WERI-Rb-1 (cell line): Measurements from ENCODE around the gene ABCA8.

Experiments
- DNase-seq: peaks from one replicate; pipeline ENCODE4 v3.0.0-alpha.2; 2020
- H3K27ac ChIP-seq: fragments of 250-450 bp; sonication (Bioruptor Pico); 2 replicates; pipeline ENCODE4 v1.5.1; 2020; ENCODE audit warnings: mild to moderate bottlenecking, moderate library complexity
- H3K27me3 ChIP-seq: fragments of 250-450 bp; sonication (Bioruptor Pico); 2 replicates; pipeline ENCODE4 v1.5.1; 2021; ENCODE audit warnings: mild to moderate bottlenecking, low read depth, moderate library complexity; ENCODE audit not compliant: insufficient read depth, severe bottlenecking
- H3K36me3 ChIP-seq: fragments of 250-450 bp; sonication (Bioruptor Pico); 2 replicates; pipeline ENCODE4 v1.5.1; 2020; ENCODE audit warnings: mild to moderate bottlenecking, moderate library complexity
- H3K4me3 ChIP-seq: 2 replicates; pipeline ENCODE4 v1.5.1; 2011; ENCODE audit warnings: low read depth, mild to moderate bottlenecking, control low read depth, low read length
- H3K9me3 ChIP-seq: fragments of 250-450 bp; sonication (Bioruptor Pico); 2 replicates; pipeline ENCODE4 v1.5.1; 2021; ENCODE audit warnings: mild to moderate bottlenecking, moderate library complexity; ENCODE audit not compliant: severe bottlenecking
- TF ChIP-seq, protein P1 (sequence below): IDR thresholded peaks from 2 replicates; pipeline ENCODE4 v1.5.1; 2011; ENCODE audit warnings: low read depth, mild to moderate bottlenecking, control low read depth, inconsistent platforms, low read length

Gene ABCA8

DNA sequence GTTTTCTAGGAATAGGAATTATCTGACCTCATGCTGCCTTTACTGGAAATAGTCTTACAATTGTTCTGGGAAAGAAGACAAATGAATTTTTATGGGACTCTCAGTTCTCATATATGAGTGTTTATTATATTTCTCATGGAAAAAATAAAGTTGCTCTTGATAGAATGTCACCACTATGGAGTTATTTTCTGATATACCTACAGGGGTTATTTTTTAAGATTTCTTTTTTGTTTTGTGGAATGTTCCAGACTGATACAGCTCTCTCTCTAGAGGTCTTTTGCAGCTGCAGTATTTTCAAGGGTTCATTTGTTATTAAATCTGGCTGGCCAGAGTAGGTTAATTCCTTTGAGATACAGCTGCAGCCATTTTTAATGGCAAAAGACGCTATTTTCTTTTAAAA lies 100.7 kb downstream of the ABCA8 start:
- no peaks in the 10 kb centered on the region for H3K36me3 ChIP-seq
- H3K4me3 ChIP-seq: no peak overlapping the region
- H3K9me3 ChIP-seq: peaks cover 4% of the 10 kb centered on the region
- no peaks in the 10 kb centered on the region for H3K27me3 ChIP-seq
- DNase-seq: no peak
- TF ChIP-seq, protein P1, sequence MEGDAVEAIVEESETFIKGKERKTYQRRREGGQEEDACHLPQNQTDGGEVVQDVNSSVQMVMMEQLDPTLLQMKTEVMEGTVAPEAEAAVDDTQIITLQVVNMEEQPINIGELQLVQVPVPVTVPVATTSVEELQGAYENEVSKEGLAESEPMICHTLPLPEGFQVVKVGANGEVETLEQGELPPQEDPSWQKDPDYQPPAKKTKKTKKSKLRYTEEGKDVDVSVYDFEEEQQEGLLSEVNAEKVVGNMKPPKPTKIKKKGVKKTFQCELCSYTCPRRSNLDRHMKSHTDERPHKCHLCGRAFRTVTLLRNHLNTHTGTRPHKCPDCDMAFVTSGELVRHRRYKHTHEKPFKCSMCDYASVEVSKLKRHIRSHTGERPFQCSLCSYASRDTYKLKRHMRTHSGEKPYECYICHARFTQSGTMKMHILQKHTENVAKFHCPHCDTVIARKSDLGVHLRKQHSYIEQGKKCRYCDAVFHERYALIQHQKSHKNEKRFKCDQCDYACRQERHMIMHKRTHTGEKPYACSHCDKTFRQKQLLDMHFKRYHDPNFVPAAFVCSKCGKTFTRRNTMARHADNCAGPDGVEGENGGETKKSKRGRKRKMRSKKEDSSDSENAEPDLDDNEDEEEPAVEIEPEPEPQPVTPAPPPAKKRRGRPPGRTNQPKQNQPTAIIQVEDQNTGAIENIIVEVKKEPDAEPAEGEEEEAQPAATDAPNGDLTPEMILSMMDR: no peak
- H3K27ac ChIP-seq: no peak overlapping the region

DNA sequence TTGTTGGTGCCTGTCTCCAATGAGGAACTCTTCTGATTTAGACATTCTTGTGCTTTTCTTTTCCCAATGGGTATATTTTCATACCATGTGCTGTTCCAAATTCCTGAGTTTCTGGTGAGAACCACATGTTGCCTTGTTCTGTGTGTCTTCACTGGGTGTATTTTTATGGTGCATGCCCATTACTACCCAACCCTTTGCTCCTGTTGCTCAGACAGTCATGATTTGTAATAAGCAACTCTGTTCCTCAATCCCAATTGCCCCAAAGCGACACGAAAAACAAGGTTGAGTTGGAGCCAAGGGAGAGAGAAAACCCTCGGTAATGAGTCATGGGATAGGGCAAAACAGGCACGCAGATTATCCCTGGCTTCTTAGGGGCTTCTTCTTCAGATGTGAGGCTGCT lies 101.8 kb downstream of the ABCA8 start:
- Histone ChIP-seq H3K36me3 (no peaks in the 10 kb centered on the region), H3K4me3 (no peak overlapping the region), H3K9me3 (peaks cover 1% of the 10 kb centered on the region), H3K27ac (no peak overlapping the region), H3K27me3 (no peaks in the 10 kb centered on the region)
- no peak for DNase-seq
- TF ChIP-seq, protein P1: no peak

DNA sequence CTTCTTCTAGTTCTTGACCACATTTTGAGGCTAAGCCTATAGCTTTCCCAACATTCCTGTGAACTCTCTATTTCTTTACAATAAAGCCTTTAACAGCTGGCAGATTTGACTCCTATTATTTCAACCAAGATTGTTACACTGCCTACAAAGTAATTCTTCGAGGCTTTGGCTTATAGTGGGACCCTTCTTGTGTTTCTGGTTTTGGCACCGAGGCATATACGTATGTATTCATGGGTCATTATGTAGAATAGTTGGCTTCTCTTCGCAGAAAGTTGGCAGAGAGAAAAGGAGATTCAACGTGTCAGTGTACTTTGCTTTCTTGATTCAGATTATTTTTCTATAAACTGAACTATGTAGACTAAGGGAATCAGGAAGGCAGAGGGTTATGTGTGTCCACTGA lies 102.2 kb downstream of the ABCA8 start:
- no peaks in the 10 kb centered on the region for H3K27me3 ChIP-seq
- H3K36me3 ChIP-seq: no peaks in the 10 kb centered on the region
- H3K4me3 ChIP-seq: no peak overlapping the region
- H3K27ac ChIP-seq: no peak overlapping the region
- TF ChIP-seq, protein P1: no peak
- no peak for DNase-seq
- no peaks in the 10 kb centered on the region for H3K9me3 ChIP-seq

DNA sequence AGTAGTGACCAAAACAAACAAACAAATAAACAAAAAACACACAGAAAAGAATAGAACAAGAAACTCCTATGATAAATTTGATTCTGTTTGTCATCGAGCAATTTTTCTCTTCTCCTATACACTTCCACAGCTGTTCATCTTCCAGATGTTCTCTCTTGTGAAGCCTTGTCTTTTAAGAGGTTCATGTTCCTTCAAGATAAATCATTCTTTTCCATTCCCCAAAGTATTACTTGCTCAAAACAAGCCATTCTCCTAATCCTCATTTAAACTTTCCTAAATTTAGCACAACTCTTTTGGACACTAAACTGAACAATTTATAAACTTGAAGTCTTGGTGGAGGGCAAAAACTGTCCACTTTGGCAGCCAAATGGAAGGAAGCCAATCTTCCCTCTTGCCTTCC lies 103.3 kb downstream of the ABCA8 start:
- Histone ChIP-seq H3K9me3 (no peaks in the 10 kb centered on the region), H3K27ac (no peak overlapping the region), H3K36me3 (no peaks in the 10 kb centered on the region), H3K4me3 (no peak overlapping the region), H3K27me3 (no peaks in the 10 kb centered on the region)
- TF ChIP-seq, protein P1: no peak
- no peak for DNase-seq

DNA sequence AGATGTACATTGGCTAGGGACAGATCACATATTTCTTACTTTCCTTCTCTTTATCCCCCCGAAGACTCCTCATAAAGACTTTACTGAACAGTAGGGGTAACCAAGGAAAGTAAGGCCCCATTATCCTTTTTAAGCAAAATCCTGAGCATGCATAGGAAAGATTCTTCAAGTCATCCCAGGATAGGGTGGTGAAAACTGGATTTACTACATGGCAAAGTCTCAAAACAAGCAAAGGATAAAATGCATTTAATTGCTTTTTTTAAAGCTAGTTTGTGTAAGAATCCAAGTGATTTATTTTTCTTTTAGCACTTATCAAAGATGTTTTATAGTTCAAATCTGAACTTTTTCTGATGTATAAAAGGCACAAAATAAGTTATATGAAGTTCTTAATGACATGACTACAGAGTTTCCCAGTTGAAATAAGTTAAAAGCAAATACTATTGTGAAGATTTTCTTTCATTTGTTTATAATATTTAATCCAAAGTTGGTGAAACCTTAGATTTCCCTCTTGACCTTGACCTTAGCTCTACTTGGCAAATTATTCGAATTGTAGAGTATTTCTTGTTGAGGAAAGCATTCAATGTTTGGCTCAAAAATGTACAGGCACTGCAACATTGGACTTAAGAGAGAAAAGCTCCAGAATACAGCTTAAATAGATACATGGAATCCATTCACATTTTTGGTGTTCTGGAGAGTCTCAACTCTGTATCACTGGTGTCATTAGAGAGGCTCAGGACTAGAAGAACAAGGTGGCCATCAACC lies 104.3 kb downstream of the ABCA8 start:
- DNase-seq: no peak
- no peaks in the 10 kb centered on the region for H3K36me3 ChIP-seq
- H3K9me3 ChIP-seq: no peaks in the 10 kb centered on the region
- H3K4me3 ChIP-seq: no peak overlapping the region
- H3K27ac ChIP-seq: no peak overlapping the region
- H3K27me3 ChIP-seq: no peaks in the 10 kb centered on the region
- TF ChIP-seq, protein P1: no peak
